HG02870 (cell line): Measurements from ENCODE around the gene RASGRP4.
A peak's percentile ranks its signal among the peaks of the same experiment; 100 is the strongest.
"Not testable (repeated sequence)": the region's sequence is repeated elsewhere in the genome, so short reads cannot be mapped to it uniquely, and the experiment has no call there.

Source experiments
- ATAC-seq: cut with Tn5 transposase; IDR thresholded peaks from one replicate; pipeline ENCODE4 v1.9.1; 2021; ENCODE audit warnings: mild to moderate bottlenecking, moderate library complexity; ENCODE audit not compliant: unreplicated experiment

RASGRP4 gene

DNA sequence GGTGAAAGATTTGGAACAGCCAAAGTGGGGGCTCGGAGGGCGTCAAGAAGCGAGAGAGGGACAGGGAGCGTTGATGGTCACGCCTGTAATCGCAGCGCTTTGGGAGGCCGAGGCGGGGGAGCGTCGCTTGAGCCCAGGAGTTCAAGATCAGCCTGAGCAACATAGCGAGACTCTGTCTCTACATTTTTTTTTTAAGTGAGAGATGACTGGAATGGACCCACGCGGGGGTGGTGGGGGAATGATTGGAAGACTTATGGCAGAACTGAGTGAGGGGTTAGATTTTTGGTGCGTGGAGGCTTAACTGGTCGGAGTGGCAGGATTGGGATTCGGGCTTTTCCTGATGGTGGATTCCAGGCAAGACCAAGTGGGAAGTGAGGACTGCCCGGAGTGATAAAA is 50.9 kb downstream of the RASGRP4 start:
- no peak for ATAC-seq

DNA sequence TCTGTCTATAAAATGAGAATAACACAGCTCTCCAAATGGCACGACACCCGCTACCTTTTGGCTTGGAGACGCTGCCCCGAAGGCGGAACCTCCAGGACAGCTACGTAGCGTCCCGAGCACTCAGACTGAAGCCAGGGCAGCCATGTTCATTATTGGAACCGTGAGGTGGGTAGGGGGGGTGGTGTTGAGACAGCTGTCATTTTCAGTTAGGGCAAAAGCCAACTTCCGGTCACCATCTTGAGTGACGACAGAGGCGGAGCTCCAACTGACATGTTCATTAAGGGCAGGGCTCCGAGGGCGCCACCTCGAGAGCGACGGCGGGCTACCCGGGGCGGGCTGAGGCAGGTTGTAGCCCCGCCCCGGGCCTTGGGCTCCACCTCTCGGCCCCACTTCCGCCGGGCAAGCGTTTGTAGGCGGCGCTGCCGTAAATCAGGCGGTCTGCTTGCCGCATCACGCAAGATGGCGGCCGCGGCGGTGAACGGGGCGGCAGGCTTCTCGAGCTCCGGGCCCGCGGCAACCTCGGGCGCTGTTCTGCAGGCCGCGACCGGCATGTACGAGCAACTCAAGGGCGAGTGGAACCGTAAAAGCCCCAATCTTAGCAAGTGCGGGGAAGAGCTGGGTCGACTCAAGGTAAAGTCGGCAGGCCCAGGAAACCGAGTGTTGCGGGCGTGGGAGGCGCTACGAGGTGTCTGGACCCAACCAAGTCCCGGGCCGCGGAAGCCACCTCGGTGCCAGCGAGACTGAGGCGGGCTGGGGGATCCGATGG is 51.5 kb downstream of the RASGRP4 start, which contains the start of gene PSMD8:
PSMD8 (plus strand) TSS at position 240 of the 766 bp plus-strand sequence; CDS start at position 271, 31 bp downstream.
- ATAC-seq, result peak; percentile 94

DNA sequence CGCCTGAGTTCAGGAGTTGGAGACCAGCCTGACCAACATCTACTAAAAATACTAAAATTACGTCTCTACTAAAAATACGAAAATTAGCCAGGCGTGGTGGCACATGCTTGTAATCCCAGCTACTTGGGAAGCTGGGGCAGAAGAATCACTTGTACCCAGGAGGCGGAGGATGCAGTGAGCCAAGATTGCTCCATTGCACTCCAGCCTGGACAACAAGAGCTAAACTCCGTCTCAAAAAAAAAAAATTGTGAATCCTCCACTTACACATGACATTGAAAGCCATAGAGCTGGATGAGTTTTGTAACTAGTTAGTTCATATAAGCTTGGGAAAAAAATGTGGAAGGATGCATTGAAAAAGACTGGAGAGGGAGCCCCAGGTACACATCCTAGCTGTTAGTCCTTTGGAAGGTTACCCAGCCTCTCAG is 52.1 kb downstream of the RASGRP4 start:
- ATAC-seq, result no peak

DNA sequence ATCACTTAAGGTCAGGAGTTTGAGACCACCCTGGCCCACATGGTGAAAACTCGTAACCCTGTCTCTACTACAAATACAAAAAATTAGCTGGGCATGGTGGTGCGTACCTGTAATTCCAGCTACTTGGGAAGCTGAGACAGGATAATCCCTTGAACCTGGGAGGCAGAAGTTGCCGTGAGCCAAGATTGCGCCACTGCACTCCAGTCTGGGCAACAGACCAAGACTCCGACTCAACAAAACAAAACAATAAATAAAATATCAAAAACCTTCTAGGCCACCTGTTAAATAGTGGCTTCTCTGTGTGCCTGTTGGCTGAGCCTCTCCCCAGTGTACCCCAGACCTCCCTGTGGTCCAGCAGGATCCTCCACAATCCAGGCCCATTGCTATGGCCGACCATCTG is 54.9 kb downstream of the RASGRP4 start:
- ATAC-seq, result no peak

DNA sequence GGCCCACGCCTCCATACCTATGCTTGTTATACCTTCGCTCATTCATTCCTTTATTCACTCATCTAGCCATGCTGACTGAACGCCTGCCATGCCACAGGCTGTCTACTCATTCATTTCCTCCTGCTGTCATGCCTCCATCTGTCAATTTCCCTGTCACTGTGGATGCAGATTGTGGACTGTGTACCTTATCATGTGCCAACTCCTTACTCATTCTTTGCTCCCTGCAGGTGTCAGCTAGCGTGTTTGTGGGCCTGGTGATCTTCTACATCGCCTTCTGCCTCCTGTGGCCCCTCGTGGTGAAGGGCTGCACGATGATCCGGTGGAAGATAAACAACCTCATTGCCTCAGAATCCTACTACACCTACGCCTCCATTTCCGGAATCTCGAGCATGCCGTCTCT is 55.7 kb downstream of the RASGRP4 start:
- no peak for ATAC-seq

DNA sequence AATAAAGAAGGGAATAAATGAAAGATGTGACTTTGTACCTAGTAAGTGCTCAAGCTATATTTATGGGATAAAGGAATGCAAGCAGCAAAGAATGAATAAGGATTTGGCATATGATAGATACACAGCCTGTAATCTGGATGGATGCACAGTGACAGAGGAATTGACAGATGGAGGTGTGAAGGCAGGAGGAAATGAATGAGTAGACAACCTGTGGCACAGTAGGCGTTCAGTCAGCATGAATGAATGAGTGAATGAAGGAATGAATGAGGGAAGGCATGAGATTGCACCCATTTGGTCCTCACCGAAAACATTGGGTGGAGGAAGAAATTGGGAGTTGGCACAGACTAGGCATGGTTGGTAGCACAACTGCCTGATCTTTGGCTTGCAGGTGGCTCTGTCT is 56.4 kb downstream of the RASGRP4 start:
- ATAC-seq, result no peak

DNA sequence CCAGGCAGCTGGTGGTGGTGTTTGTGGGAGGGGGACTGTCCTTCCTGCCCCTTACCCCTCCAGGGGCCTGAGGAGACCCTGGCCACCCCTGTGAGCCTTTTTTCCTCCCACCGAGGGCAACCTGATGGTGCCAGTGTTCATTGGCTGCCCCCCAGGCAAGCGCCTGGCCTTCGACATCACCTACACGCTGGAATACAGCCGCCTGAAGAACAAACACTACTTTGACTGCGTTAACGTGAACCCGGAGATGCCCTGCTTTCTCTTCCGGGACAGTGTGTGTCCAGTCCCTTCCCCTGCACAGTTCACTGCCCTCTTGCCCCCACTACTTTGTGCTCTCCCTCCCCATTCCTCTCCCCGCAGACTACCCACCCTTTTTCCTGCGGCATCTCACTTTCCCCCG is 59.0 kb downstream of the RASGRP4 start:
- ATAC-seq, result no peak

DNA sequence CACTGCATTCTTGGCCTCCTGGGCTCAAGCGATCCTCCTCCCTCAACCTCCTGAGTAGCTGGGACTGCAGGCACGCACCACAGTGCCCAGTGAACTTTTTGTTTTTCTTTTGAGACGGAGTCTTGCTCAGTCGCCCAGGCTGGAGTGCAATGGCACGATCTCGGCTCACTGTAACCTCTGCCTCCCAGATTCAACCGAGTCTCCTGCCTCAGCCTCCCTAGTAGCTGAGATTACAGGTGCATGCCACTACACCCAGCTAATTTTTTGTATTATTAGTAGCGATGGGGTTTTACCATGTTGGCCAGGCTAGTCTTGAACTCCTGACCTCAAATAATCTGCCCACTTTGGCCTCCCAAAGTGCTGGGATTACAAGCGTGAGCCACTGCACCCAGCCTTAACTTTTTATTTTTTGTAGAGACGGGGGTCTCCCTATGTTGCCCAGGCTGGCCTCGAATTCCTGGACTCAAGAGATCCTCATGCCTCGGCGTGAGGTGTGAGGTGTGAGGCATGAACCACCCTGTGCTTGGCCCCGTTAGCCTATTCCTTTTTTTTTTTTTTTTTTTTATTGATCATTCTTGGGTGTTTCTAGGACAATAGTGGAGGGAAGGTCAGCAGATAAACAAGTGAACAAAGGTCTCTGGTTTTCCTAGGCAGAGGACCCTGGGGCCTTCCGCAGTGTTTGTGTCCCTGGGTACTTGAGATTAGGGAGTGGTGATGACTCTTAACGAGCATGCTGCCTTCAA is 62.9 kb downstream of the RASGRP4 start:
- not testable (repeated sequence) for ATAC-seq

DNA sequence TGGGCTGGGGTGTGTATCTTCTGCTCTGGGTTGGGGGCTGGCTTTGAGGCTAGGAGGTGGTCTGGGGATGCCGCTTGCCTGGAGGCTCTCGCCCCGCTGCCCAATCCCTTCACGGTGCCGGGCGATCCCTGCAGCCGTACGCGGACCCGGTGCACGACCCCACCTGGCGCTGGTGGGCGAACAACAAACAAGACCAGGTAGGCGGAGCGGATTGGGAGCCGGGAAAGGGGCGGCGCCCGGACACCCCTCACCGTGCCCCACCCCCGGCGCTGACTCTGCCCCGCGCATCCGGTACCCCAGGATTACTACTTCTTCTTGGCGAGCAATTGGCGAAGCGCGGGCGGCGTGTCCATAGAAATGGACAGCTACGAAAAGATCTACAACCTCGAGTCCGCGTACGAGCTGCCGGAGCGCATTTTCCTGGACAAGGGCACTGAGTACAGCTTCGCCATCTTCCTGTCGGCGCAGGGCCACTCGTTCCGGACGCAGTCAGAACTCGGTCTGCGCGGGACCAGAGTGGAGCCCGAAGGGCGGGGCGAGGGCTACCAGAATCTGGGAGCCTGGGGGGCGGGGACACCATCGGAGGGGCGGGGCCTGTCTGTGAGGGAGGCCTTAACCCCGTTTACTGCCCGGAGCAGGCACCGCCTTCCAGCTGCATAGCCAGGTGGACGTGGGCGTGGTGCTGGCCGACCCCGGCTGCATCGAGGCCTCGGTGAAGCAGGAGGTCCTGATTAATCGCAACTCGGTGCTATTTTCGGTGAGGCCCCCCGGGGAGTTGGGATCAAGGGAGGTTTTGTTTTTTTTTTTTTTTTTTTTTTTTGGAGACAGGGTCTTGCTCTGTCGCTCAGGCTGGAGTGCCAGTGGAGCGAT is 63.7 kb downstream of the RASGRP4 start:
- no peak for ATAC-seq

DNA sequence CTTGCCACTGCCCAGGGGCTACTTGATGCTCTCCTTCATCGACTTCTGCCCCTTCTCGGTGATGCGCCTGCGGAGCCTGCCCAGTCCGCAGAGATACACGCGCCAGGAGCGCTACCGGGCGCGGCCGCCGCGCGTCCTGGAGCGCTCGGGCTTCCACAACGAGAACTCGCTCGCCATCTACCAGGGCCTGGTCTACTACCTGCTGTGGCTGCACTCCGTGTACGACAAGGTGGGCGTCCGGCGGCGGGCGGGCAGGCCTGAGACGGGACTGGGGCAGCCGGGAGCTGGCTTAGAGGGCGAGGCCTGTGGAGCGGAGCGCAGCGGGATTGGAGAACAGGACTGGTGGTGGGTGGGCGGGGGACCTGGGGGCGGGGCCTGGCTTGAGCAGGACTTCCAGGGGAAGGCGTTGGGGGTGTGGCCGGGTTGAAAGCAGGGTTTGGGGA is 64.4 kb downstream of the RASGRP4 start:
- no peak for ATAC-seq

DNA sequence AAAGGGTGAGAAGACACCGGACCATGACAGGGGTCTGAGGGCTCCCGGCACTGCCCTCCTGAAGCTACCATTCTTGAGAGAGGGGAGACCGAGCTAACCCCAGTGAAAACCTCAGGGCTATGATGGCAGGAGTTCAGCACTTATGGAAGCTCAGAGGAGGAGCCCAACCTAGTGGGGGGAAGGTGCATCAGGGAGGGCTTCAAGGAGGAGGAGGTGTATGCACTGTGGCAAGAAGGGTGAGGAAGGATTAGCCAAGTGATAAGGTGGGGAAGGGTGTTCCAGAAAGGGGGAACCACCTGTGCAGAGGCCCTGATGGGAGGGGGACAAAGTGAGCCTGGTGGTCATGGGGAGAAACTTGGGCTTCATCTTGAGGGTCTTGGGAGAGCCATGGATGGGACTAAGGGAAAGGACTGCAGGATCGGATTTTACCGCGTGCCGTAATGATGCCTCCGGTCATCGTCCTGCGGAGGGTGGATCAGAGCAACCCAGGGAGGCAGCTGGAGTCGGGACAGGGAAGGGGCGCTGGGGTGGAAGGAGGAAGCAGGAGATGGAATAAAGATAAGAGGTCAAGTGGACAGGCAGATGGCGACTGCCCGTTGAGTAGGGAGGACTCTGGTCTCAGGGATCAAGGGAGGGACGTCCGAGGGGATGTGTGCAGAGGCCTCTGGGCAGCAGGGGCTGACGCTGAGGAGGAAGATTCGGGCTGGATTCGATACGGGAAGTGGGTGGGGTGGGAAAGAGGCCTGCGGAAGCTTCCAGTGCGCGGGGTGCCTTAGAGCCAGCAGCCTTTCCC is 65.0 kb downstream of the RASGRP4 start:
- ATAC-seq, result no peak

DNA sequence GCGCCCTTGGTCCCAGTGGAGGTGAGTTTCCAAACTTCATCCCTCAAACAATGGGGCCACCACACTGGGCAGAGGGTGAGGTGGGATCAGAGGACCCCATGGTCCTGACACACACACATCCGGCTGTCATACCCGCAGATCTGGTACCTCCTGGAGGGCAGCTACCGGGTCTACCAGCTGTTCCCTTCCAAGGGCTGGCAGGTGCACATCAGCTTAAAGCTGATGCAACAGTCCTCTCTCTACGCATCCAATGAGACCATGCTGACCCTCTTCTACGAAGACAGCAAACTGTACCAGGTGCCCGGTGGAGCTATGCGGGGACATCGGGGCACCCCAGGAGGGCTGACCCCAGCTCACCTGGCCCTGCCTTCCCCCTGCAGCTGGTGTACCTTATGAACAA is 65.7 kb downstream of the RASGRP4 start:
- ATAC-seq, result no peak

DNA sequence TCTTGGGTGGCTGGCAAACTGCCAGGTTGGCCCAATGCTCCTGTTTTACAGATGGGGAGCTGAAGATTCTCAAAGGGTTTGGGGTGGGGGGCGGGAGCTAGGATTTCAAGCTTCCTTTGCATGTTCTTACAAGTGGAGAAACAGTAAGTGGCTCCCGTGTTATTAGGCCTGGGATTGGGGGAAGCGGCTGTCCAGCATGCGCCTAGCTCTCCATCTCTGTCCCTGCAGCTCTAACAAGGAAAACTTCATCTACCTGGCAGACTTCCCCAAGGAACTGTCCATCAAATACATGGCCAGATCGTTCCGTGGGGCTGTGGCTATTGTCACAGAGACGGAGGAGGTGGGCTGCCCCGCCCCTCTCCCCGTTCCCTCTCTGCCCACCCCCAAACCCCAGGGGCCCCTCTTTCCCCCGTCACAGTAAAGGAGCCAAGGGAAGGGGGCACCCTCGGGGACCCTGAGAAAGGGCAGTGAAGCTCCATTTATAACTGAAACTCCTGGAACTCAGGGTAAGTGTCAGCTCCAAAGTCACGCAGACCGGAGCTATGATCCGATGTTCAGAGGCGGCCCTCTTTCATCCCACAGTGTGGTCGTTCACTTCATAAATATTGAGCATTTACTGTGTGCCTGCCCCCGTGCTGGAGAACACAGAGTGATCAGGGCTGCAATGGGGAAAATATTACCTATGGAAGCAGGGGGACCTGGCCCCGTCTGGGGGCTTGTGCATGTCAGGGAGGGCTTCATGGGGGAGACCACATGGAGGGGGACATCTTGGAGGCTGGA is 66.6 kb downstream of the RASGRP4 start:
- ATAC-seq, result no peak
